Tibial nerve (tissue), 4 donors: ENCODE results near the gene CRAT. TPM values are rescaled to one million over a fixed set of nuclear protein-coding genes. Genes with fewer than 3 reads are reported as not detected.
A peak's percentile ranks its signal among the peaks of the same experiment; 100 is the strongest.

Experiments
- DNase-seq, 2 donors: peaks; one replicate each; pipeline ENCODE4 v3.0.0-alpha.2; 2019; ENCODE audit warnings: low spot score in 2 of 2
- H3K27ac ChIP-seq, 4 donors: fragments of 200-600 bp; sonication (generic) in 3 of 4; one replicate each; pipeline ENCODE4 v1.5.1; 2017 to 2019; ENCODE audit warnings: mild to moderate bottlenecking in 1 of 4
- H3K27me3 ChIP-seq, 2 donors: fragments of 200-600 bp; sonication (generic) in 1 of 2; one replicate each; pipeline versions ENCODE4 v1.5.1 to v1.6.0; 2017 to 2019
- H3K36me3 ChIP-seq, 3 donors: fragments of 200-600 bp; sonication (generic); one replicate each; pipeline ENCODE4 v1.5.1; 2018 to 2019
- H3K4me1 ChIP-seq, 4 donors: fragments of 200-600 bp; sonication (generic) in 3 of 4; one replicate each; pipeline ENCODE4 v1.5.1; 2017 to 2019
- H3K4me3 ChIP-seq, 4 donors: fragments of 200-600 bp; sonication (generic) in 3 of 4; one replicate each; pipeline ENCODE4 v1.5.1; 2017 to 2019; ENCODE audit warnings: mild to moderate bottlenecking in 1 of 4, moderate library complexity in 1 of 4
- H3K9me3 ChIP-seq, 4 donors: fragments of 200-600 bp; sonication (generic) in 3 of 4; one replicate each; pipeline ENCODE4 v1.5.1; 2017 to 2019
- EP300 ChIP-seq, 2 donors: sonication (generic); formaldehyde crosslinking; IDR thresholded peaks; one replicate each; pipeline ENCODE4 v1.6.1; 2017; ENCODE audit warnings: antibody characterized with exemption in 2 of 2, mild to moderate bottlenecking in 1 of 2
- POLR2A ChIP-seq, 2 donors: fragments of 450-650 bp; IDR thresholded peaks; one replicate each; pipeline ENCODE4 v1.6.1; 2017; ENCODE audit warnings: antibody characterized with exemption in 2 of 2, mild to moderate bottlenecking in 2 of 2, moderate library complexity in 2 of 2
- WGBS, 2 donors: methylation state at CpG; one replicate each; pipeline ENCODE4 v1.1.5; 2018; 5-methylcytosine and 5-hydroxymethylcytosine counted together
- total RNA-seq, 4 donors: library from RNA; depleted of rRNA; stranded (reverse); fragments of >200 nt; gene quantifications; one replicate each; pipeline ENCODE4 v1.1.0, GENCODE V29; 2016
- TF ChIP-seq, protein P1 (sequence below), 5 experiments: fragments of 200-600 bp in 3 of 5; fragments of 450-650 bp in 2 of 5; sonication (generic) in 3 of 5; IDR thresholded peaks; one replicate each; pipeline ENCODE4 v1.5.1; 2016 to 2019; ENCODE audit warnings: antibody characterized with exemption in 5 of 5, mild to moderate bottlenecking in 3 of 5, moderate library complexity in 2 of 5

Gene CRAT
- total RNA-seq, 4 donors from 2014 or later: 42.7 to 81.8 (median 63.2) TPM

DNA sequence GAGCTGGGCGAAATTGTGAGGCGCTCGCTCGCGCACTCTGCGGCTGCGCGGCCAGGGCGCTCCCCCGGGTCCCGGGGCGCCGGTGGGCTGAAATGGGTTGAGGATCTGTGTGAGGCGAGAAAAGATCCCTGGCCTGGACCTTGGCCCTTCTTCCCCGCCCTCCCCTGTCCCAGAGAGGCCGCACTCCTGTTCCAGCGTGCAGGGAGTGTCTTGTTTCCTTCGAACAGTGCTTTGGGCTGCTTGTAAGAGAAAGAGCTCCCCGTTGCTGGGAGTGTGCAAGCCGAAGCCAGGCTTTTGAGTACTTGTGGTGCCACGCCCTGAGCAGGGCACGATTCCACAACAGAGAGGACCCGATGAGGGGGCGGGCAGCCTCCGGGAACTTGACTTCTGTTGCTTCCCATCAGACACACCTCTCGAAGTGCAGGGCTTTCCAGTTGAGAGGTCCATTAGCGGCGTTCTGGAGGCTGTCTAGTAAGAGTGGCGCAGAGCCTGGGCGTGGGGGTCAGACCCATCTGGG lies 29.1 kb downstream of the CRAT start:
- Histone ChIP-seq H3K36me3 (peaks cover 0 to 27% (median 11%) of the 10 kb centered on the region in 3 donors), H3K27ac (peak overlapping the region; percentile 39 to 91 (median 86)), H3K4me1 (peaks cover 0 to 26% (median 12%) of the 10 kb centered on the region in 4 donors), H3K9me3 (no peaks in the 10 kb centered on the region), H3K4me3 (peak overlapping the region; percentile 61 to 96 (median 89)), H3K27me3 (no peaks in the 10 kb centered on the region)
- TF ChIP-seq, protein P1, sequence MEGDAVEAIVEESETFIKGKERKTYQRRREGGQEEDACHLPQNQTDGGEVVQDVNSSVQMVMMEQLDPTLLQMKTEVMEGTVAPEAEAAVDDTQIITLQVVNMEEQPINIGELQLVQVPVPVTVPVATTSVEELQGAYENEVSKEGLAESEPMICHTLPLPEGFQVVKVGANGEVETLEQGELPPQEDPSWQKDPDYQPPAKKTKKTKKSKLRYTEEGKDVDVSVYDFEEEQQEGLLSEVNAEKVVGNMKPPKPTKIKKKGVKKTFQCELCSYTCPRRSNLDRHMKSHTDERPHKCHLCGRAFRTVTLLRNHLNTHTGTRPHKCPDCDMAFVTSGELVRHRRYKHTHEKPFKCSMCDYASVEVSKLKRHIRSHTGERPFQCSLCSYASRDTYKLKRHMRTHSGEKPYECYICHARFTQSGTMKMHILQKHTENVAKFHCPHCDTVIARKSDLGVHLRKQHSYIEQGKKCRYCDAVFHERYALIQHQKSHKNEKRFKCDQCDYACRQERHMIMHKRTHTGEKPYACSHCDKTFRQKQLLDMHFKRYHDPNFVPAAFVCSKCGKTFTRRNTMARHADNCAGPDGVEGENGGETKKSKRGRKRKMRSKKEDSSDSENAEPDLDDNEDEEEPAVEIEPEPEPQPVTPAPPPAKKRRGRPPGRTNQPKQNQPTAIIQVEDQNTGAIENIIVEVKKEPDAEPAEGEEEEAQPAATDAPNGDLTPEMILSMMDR (IDR thresholded peaks at IDR 0.05): no peak
- TF ChIP-seq POLR2A (IDR thresholded peaks at IDR 0.05): no peak
- no peak for TF ChIP-seq EP300 (IDR thresholded peaks at IDR 0.05)
- no peak for DNase-seq
- 2% methylated on average over 20 to 29 of the region's 30 CpGs for WGBS, 2 donors

DNA sequence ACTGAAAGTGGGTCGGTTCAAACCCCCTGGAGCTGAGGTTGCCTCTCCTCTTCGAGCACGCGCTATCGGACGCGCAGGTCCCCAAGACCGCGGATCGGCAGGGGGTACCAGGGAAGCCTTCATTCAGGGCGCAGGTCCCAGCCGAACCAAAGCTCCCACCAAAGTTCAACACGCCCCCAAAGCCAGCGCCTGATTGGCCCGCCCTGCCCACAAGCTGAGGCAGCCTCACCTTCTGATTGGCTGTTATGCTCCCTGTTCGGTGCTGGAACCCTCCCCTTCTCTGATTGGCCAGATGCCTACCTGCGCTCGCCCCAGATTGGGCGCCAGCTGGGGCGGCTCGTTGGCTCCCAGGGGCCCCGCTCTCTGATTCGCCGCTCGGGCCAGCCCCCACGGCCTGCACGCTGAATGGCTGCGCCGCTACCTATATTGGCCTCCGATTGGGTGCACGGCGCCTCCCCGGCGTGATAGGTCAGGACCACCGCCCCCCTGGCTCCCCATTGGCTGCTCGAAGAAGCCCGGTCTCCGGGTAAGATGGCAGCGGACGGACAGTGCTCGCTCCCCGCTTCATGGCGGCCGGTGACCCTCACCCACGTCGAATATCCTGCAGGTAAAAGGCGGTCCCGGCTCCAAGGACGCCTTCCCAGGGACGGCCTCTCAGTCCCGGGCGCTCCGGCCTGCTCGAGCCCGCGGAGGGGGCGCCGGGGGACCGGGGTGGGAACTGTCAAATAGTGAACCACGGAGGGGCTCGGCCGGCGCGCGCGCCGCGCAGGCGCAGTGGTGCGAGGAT lies 29.8 kb downstream of the CRAT start, which contains the start of gene DOLPP1:
Gene DOLPP1, plus strand, starts transcription at position 511 of the 787 bp plus-strand sequence. Its CDS starts 21 bp downstream, at position 532.
- WGBS, 2 donors: 1 to 2% methylated on average over 21 to 31 of the region's 70 CpGs

DNA sequence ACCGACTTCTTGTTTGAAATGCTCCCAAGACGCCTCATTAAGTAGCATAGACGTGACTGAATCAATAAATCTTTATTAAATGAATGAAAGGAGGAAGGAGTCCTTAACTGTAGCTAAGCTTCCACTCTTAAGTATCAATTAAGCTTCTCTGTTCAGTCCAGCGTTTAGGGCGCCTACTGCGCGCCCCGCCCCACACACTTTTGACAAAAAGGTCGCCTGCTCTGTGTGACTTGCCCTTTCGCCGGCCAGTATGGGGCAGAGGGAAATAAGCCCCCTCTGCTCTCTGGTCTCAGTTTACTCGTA lies 30.3 kb downstream of the CRAT start:
- Histone ChIP-seq H3K9me3 (no peaks in the 10 kb centered on the region), H3K27ac (peak overlapping the region in 3 of 4 donors; percentile 25 to 91 (median 83)), H3K4me1 (peaks cover 0 to 26% (median 12%) of the 10 kb centered on the region in 4 donors), H3K4me3 (peak overlapping the region; percentile 61 to 96 (median 89)), H3K27me3 (no peaks in the 10 kb centered on the region), H3K36me3 (peaks cover 0 to 15% (median 3%) of the 10 kb centered on the region in 3 donors)
- no peak for DNase-seq
- TF ChIP-seq EP300 (IDR thresholded peaks at IDR 0.05): no peak
- TF ChIP-seq, protein P1 (IDR thresholded peaks at IDR 0.05): no peak
- TF ChIP-seq POLR2A (IDR thresholded peaks at IDR 0.05): no peak
- 2 to 5% methylated on average over 12 of the region's 12 CpGs for WGBS, 2 donors

More for the DNA sequence above, 29.8 kb downstream of the CRAT start, which contains the start of gene DOLPP1:
- TF ChIP-seq EP300 (IDR thresholded peaks at IDR 0.05) (peak; percentile 25 to 87), POLR2A (IDR thresholded peaks at IDR 0.05) (peak; percentile 65 to 70)
- TF ChIP-seq, protein P1 (IDR thresholded peaks at IDR 0.05): peak in 2 of 5 experiments; percentile 88
- H3K9me3 ChIP-seq: no peaks in the 10 kb centered on the region
- peak within 1 kb of the TSS; percentile 39 to 91 (median 86) for H3K27ac ChIP-seq
- peak within 1 kb of the TSS; percentile 61 to 96 (median 89) for H3K4me3 ChIP-seq
- H3K36me3 ChIP-seq: peaks cover 0 to 21% (median 9%) of the 10 kb centered on the region in 3 donors
- no peaks in the 10 kb centered on the region for H3K27me3 ChIP-seq
- peaks cover 0 to 26% (median 12%) of the 10 kb centered on the region in 4 donors for H3K4me1 ChIP-seq
- peak; percentile 95 to 97 for DNase-seq

DNA sequence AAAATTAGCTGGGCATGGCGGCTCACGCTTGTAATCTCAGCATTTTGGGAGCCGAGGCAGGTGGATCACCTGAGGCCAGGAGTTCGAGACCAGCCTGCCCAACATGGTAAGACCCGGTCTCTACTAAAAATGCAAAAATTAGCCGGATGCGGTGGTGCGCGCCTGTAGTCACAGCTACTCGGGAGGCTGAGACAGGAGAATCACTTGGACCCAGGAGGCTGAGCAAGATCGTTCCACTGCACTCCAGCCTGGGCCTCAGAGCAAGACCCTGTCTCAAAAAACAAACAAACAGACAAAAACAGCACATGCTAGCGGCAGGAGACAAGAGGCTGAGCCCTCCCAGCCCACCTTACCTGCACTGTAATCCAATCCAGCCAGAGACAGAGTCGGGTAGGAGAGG lies 30.8 kb downstream of the CRAT start:
- H3K4me3 ChIP-seq: no peak overlapping the region
- H3K27ac ChIP-seq: no peak overlapping the region
- TF ChIP-seq EP300 (IDR thresholded peaks at IDR 0.05) (no peak), POLR2A (IDR thresholded peaks at IDR 0.05) (no peak)
- TF ChIP-seq, protein P1 (IDR thresholded peaks at IDR 0.05): no peak

More for the DNA sequence above, 30.8 kb downstream of the CRAT start:
- Histone ChIP-seq H3K9me3 (no peaks in the 10 kb centered on the region), H3K36me3 (peaks cover 0 to 11% (median 0%) of the 10 kb centered on the region in 3 donors), H3K27me3 (no peaks in the 10 kb centered on the region), H3K4me1 (peaks cover 0 to 26% (median 12%) of the 10 kb centered on the region in 4 donors)
- no peak for DNase-seq
- 84% methylated on average over 13 of the region's 13 CpGs for WGBS, 2 donors
